ENCODE data around the gene FHAD1.

DNA sequence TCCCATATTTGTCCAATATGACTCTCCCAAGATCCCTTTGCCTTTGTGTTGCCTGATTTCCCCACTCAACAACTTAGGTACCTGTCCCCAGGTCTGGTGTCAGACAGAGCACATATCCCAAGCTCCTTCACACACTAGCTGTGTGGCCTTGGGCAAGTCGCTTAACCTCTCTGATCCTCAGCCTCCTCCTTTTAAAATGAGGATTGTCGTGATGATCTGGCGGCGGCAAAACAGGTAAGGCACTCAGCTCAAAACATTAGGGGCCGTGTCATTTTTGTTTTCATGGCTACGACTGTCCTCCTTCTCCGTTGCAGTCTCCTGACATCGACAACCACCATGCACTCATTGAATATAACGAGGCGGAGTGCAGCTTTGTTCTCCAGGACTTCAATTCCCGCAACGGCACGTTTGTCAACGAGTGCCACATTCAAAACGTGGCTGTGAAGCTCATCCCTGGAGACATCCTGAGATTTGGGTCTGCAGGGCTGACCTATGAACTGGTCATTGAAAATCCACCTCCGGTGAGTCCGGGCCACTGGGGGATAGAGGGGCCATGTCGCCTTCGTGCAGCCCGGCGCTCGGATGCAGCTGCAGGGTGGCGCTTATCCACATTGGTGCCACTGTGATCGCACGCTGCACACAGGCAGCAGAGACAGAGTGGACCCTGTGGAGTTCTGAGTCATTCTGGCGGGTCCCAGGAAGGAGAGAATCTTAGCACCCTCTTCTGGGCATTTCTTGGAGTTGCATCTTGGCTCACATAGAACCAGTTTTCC lies 25.2 kb downstream of the FHAD1 start:
- TF ChIP-seq, protein P1, sequence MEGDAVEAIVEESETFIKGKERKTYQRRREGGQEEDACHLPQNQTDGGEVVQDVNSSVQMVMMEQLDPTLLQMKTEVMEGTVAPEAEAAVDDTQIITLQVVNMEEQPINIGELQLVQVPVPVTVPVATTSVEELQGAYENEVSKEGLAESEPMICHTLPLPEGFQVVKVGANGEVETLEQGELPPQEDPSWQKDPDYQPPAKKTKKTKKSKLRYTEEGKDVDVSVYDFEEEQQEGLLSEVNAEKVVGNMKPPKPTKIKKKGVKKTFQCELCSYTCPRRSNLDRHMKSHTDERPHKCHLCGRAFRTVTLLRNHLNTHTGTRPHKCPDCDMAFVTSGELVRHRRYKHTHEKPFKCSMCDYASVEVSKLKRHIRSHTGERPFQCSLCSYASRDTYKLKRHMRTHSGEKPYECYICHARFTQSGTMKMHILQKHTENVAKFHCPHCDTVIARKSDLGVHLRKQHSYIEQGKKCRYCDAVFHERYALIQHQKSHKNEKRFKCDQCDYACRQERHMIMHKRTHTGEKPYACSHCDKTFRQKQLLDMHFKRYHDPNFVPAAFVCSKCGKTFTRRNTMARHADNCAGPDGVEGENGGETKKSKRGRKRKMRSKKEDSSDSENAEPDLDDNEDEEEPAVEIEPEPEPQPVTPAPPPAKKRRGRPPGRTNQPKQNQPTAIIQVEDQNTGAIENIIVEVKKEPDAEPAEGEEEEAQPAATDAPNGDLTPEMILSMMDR (IDR thresholded peaks at IDR 0.05) = peak; percentile 83 to 88 (median 86)
- TF ChIP-seq EP300 (IDR thresholded peaks at IDR 0.05) = no peak

All from esophagus muscularis mucosa (tissue), 3 donors.